ENCODE measurements around the gene P3H4.

P3H4 gene

GRCh38 chr17:41821776-41822175, 10.0 kb upstream of the P3H4 start:
- no peak for DNase-seq (ENCODE audit: low spot score)

DNA sequence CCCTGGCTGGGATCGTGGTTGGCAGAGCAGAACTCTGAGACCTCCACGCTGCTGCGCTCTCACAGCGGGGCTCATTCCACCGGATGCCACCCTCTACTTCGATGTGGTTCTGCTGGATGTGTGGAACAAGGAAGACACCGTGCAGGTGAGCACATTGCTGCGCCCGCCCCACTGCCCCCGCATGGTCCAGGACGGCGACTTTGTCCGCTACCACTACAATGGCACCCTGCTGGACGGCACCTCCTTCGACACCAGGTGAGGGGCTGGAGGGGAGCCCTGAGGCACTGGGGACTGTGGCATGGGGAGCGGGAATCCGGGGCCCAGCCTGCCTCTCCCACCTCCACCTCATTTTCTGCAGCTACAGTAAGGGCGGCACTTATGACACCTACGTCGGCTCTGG, 6.3 kb upstream of the P3H4 start:
- DNase-seq (ENCODE audit: low spot score), result no peak

GRCh38 chr17:41816637-41817320, 5.0 kb upstream of the P3H4 start:
- no peak for DNase-seq (ENCODE audit: low spot score)

GRCh38 chr17:41814195-41814594, 2.4 kb upstream of the P3H4 start:
- no peak for DNase-seq (ENCODE audit: low spot score)

DNA sequence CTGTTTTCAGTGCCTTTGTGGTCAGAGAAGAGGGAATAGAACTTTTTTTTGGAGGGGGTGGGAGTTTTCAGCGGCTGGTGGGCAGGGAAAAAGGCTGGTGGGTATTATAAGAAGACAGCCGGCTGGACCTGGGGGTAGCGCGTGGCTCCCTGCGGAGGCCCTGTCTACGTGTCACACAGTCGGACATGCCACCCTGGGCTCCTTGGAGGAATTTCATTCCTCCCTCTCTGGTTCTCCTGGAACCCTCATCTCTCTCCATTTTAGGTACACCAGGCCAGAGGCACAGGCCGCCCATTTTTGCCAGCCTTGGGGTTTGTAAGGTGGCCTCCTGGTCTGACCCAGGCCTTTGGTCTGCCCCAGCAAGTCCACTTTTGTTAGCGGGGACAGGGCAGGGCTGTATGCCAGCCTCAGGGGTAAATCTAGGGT, 2.0 kb upstream of the P3H4 start:
- no peak for DNase-seq (ENCODE audit: low spot score)

- DNase-seq (ENCODE audit: low spot score), result no peak
Measured at GRCh38 chr17:41813152-41813680, 1.5 kb upstream of the P3H4 start.

- DNase-seq (ENCODE audit: low spot score), result peak; percentile 11
Measured at GRCh38 chr17:41812381-41813151, 817 bp upstream of the P3H4 start, which contains the start of gene FKBP10. Gene FKBP10 (plus strand): TSS chr17:41813004. CDS start chr17:41813035, 31 bp downstream.

DNA sequence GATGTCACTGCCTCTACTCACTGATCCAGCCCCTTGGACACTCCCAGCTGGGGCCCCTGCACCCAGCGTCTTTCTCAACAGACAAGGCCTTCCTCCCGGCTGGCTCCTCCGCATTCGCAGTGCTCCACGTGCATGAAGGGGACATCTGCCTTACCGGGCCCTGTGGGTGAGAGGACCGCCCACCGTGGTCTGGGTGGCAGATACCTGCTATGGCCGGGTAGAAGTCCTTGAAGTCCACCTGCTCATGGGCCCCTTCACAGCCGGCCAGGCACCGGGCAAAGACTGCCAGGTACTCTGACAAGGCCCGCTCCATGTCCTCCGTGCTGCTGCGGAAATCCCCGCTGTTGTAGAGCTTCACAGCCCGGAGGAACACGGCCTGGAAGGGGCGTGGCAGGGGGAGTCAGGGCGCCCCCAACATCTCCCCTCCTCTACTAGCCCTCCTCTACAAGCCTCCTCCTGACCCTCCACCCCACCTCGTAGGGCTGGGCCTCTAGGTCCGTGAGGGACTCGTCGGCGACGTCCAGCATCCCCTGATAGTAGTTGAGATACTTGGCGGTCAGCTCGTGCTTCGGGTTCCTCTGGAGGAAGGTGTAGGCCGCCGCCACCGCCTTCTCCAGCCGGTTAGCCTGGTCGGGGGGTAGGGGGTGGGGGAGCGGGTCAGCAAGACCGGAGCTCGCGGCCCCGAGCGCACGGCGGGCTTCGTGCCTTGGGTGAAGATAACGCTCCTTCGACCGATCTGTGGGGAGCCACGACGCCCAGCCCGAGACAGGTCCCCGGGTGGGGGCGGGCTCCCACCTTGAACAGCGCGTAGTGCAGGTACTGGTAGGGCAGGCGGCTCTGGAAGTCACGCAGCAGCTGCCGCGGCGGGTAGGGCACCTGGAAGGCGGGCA, 845 bp downstream of the P3H4 start:
- no peak for DNase-seq (ENCODE audit: low spot score)

GRCh38 chr17:41806685-41807445, 4.9 kb downstream of the P3H4 start:
- DNase-seq (ENCODE audit: low spot score), result no peak

DNA sequence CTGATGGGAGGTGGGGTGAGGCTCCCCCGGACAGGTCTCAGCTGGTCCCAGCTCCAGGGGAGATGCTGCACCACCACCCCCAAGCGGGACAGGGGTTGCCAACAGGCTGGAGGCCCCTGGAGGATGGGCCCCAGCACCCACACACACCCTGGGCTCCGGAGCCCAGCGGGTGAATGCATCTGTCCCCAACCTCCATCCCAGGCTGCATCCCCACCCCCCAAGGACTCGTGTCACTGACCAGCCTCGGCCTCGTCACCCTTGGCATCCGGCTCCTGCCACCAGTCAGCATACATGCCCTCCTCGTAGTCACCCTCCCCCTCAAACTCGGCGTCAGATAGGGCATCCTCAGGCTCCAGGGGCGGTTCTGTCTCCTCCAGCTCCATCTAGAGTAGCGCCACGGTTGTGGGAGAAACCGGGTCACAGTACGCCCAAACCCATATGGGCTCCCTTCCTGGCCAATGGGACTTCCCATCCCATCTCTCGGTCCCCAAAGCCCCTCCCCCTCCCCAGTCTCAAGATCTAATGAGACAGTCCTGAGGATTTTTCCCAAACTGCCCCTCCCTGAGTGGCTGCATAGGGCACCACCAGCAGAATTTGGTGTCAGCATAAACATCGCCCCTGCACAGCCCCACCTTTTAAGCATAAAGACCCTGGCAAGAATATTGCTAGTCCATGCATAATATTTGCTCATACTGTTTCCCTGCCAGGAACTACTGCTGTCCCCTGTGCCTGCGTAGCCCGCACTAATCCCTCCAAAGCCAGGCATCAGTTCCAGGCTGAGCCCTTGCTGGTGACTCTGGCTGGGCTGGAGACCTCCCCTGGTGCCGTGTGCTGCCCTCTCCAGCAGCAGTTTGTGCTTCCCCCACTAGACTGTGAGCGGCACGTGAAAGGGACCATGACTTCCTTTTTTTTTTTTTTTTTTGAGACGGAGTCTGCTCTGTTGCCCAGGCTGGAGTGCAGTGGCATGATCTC, 8.4 kb downstream of the P3H4 start:
- DNase-seq (ENCODE audit: low spot score), result no peak

DNA sequence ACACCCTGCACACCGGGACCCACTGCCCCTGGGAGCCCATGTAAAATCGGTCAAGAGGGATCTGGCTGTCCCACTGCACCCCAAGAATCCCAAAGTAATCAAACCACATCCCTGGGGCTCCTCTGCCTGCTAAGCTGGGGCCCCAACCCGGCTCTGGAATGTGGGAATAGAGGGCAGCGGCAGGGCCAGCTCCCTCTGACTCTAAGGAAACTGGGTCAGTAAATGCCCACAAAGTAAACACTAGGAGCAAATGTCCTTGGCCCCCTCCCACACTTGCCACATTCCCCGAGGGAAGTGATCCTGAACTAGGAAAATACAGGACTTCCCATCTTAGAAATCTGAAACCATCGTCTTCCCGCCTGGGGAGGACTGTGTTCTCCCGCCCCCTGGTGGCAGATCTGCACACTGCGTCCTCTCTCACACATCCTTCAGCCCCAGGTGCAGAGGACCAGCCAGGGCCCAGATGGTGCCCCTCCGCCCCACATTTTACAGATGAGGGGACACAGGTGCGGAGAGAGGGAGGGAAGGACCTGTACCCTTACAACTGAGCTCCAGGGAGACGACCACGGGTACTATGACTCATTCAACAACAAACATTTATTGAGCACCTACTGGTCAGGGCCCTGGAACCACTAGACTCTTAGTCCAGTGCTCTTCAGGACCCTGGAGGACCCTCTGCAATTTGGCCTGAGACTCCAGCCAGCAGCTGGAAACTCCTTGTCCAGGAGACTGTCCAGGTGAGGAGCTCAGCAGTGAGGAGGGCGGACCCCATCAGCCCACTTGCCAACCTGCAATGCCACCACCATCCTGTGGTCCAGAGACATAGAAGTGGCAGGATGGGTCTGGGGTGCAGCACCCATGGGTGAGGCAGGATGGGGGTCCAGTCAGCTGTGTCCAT, 10.1 kb downstream of the P3H4 start:
- peak; percentile 83 for DNase-seq (ENCODE audit: low spot score)

DNA sequence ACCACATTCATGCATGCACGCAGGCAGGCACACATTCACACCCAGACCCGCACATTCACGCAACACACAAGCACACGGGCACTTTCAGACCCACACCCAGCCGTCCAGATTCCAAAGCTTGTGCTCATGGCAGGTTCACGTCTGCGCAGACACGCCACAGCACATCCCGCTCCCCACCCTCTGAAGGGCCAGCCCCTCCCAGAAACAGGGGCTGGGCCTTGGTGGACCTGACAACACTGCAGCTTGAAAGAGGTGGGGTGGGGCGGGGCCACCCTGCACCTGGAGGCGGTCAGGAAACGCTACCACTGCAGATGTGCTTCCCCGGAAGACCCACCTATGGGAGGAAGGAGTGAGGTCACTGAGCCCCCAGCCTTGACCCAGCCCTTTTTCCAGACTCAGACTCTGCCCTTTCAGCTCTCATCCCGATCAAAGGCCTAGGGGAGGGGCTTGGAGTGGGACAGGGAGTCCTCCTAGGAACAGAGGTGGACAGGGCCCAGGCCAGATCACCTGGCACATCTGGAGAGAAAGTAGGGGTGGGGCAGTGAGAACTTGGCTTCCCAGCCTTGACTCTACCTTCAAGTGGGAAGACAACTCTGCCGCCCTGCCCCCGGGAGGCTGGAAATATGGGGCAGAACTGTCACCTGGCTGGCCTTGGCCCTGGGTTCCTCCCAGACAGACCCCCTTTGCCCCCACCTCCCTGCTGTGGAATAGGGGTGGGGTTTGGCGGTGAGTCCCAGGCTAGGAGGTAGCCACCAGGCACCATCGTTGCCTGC, 11.0 kb downstream of the P3H4 start:
- DNase-seq (ENCODE audit: low spot score), result peak; percentile 93

DNA sequence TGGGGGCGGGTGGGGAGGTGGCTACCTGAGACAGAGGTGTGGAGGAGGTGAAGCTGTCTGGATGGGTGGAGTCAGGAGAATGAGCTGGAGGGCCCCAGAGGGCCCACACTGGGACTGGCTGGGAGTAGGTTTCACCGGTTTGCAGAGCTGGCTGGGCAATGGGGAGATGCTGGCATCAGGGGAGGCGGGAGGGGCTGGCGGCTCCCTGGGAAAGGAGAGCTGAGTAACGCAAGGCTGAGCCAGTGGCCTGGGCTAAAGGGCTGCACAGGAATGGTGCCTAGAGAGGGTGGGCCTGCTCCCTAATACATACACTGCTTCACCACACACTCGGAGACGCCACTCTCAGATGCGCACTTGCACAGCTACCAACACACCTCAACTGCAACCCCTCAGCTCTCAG, 12.4 kb downstream of the P3H4 start:
- no peak for DNase-seq (ENCODE audit: low spot score)

GRCh38 chr17:41797377-41797776, 14.4 kb downstream of the P3H4 start:
- DNase-seq (ENCODE audit: low spot score), result no peak

- no peak for DNase-seq (ENCODE audit: low spot score)
Measured at GRCh38 chr17:41796121-41796895, 15.4 kb downstream of the P3H4 start.

GRCh38 chr17:41794540-41794975, 17.2 kb downstream of the P3H4 start:
- DNase-seq (ENCODE audit: low spot score), result no peak

- DNase-seq (ENCODE audit: low spot score), result no peak
Measured at GRCh38 chr17:41793784-41794539, 17.8 kb downstream of the P3H4 start.
